Uterus (tissue), 4 donors: ENCODE measurements around the gene TIMM10. TPM values are rescaled to one million over a fixed set of nuclear protein-coding genes. Genes with fewer than 3 reads are reported as not detected.

Experiments used
- DNase-seq, 2 donors: peaks; one replicate each; pipeline ENCODE4 v3.0.0-alpha.2; 2019 to 2020
- H3K27ac ChIP-seq, 2 donors: fragments of 200-600 bp; sonication (generic); 1 replicate in 1 of 2; 2 replicates in 1 of 2; pipeline ENCODE4 v1.5.1; 2016 to 2018
- H3K27me3 ChIP-seq, 2 donors: fragments of 200-600 bp; sonication (generic); one replicate each; pipeline ENCODE4 v1.5.1; 2018 to 2019; ENCODE audit warnings: control low read depth in 1 of 2
- H3K36me3 ChIP-seq, 2 donors: fragments of 200-600 bp; sonication (generic); one replicate each; pipeline ENCODE4 v1.5.1; 2019; ENCODE audit warnings: control low read depth in 1 of 2
- H3K4me1 ChIP-seq, 2 donors: fragments of 200-600 bp; sonication (generic); one replicate each; pipeline ENCODE4 v1.5.1; 2018 to 2019; ENCODE audit warnings: control low read depth in 1 of 2
- H3K4me3 ChIP-seq, 2 donors: fragments of 200-600 bp; sonication (generic); 1 replicate in 1 of 2; 2 replicates in 1 of 2; pipeline ENCODE4 v1.5.1; 2018 to 2019; ENCODE audit warnings: mild to moderate bottlenecking in 1 of 2
- H3K9me3 ChIP-seq, 2 donors: fragments of 200-600 bp; sonication (generic); one replicate each; pipeline ENCODE4 v1.5.1; 2019; ENCODE audit warnings: control low read depth in 1 of 2
- POLR2A ChIP-seq, 2 donors: fragments of 450-650 bp; IDR thresholded peaks; one replicate each; pipeline ENCODE4 v1.6.1; 2016; ENCODE audit warnings: antibody characterized with exemption in 2 of 2, mild to moderate bottlenecking in 1 of 2, moderate library complexity in 1 of 2
- intact Hi-C: fragments of 100-400 bp; cut with DNase I; formaldehyde crosslinking; loops from one replicate; pipeline ENCODE4 v1.15.1; 2023; ENCODE audit warnings: low total_unique reads
- total RNA-seq, 4 donors: library from RNA; depleted of rRNA in 3 of 4; stranded (reverse); fragments of >200 nt in 3 of 4; gene quantifications; one replicate each; pipeline versions ENCODE4 v1.1.0 to v1.2.4, GENCODE V29; 2014 to 2023
- TF ChIP-seq, protein P1 (sequence below), 4 experiments: fragments of 200-600 bp in 2 of 4; fragments of 450-650 bp in 2 of 4; sonication (generic) in 2 of 4; IDR thresholded peaks; one replicate each; pipeline ENCODE4 v1.5.1; 2016 to 2019; ENCODE audit warnings: antibody characterized with exemption in 4 of 4, mild to moderate bottlenecking in 2 of 4, moderate library complexity in 1 of 4
- donor health status: DM: yes; HTN: yes; CAD: no.

TIMM10 gene
- total RNA-seq, 4 donors from 2014 or later: 7.7 to 47.4 (median 19.6) TPM

- Histone ChIP-seq H3K27me3 (no peaks in the 10 kb centered on the region), H3K4me3 (peak overlapping the region in 1 of 2 donors; percentile 63), H3K27ac (peak overlapping the region; percentile 84), H3K4me1 (no peaks in the 10 kb centered on the region), H3K36me3 (no peaks in the 10 kb centered on the region), H3K9me3 (no peaks in the 10 kb centered on the region)
- DNase-seq: no peak
- intact Hi-C loops: no loop called here
- no peak for TF ChIP-seq POLR2A (IDR thresholded peaks at IDR 0.05)
- TF ChIP-seq, protein P1, sequence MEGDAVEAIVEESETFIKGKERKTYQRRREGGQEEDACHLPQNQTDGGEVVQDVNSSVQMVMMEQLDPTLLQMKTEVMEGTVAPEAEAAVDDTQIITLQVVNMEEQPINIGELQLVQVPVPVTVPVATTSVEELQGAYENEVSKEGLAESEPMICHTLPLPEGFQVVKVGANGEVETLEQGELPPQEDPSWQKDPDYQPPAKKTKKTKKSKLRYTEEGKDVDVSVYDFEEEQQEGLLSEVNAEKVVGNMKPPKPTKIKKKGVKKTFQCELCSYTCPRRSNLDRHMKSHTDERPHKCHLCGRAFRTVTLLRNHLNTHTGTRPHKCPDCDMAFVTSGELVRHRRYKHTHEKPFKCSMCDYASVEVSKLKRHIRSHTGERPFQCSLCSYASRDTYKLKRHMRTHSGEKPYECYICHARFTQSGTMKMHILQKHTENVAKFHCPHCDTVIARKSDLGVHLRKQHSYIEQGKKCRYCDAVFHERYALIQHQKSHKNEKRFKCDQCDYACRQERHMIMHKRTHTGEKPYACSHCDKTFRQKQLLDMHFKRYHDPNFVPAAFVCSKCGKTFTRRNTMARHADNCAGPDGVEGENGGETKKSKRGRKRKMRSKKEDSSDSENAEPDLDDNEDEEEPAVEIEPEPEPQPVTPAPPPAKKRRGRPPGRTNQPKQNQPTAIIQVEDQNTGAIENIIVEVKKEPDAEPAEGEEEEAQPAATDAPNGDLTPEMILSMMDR (IDR thresholded peaks at IDR 0.05): no peak
Observed at GRCh38 chr11:57513452-57513795, 17.1 kb downstream of the TIMM10 start.

GRCh38 chr11:57512646-57513451 is 17.7 kb downstream of the TIMM10 start:
- intact Hi-C loops: no loop called here
- Histone ChIP-seq H3K27ac (peak overlapping the region; percentile 84), H3K9me3 (no peaks in the 10 kb centered on the region), H3K36me3 (no peaks in the 10 kb centered on the region), H3K4me1 (no peaks in the 10 kb centered on the region), H3K27me3 (no peaks in the 10 kb centered on the region), H3K4me3 (no peak overlapping the region)
- no peak for DNase-seq
- TF ChIP-seq, protein P1 (IDR thresholded peaks at IDR 0.05): no peak
- TF ChIP-seq POLR2A (IDR thresholded peaks at IDR 0.05): no peak

GRCh38 chr11:57511741-57512430 is 18.7 kb downstream of the TIMM10 start:
- no peak for DNase-seq
- intact Hi-C loops: no loop called here
- no peak overlapping the region for H3K27ac ChIP-seq
- no peaks in the 10 kb centered on the region for H3K27me3 ChIP-seq
- TF ChIP-seq, protein P1 (IDR thresholded peaks at IDR 0.05): no peak
- no peak for TF ChIP-seq POLR2A (IDR thresholded peaks at IDR 0.05)
- H3K4me3 ChIP-seq: no peak overlapping the region
- no peaks in the 10 kb centered on the region for H3K9me3 ChIP-seq
- no peaks in the 10 kb centered on the region for H3K36me3 ChIP-seq
- no peaks in the 10 kb centered on the region for H3K4me1 ChIP-seq

DNA sequence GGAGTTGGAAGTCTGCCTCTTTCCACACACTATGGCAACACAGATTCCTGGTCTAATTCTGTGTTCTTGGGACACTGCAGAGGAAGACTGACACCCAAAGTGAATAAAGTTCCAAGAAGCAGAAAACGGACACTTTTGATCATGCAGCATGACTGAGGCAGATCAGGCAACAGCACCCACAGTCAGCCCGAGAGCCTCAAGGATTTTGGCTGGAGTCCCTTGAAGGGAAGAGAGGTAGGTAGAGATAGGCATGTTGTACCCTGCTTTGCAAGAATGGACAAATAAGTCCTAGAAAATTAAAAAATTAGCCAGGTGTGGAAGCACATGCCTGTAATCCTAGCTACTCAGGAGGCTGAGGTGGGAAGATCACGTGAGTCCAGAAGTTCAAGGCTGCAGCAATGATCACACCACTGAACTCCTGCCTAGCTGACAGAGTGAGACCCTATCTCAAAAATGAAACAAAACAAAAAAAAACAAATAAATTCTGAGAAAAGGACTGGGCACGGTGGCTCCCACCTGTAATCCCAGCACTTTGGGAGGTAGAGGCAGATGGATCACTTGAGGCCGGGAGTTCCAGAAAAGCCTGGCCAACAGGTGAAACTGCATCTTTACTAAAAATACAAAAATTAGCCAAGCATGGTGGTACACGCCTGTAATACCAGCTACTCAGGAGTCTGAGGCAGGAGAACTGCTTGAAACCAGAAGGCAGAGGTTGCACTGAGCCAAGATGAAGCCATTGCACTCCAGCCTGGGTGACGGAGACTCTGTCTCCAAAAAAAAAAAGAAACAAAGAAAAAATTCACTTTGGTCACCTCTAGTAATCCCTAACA is 22.0 kb downstream of the TIMM10 start:
- H3K4me1 ChIP-seq: no peaks in the 10 kb centered on the region
- TF ChIP-seq, protein P1 (IDR thresholded peaks at IDR 0.05): no peak
- no peak for TF ChIP-seq POLR2A (IDR thresholded peaks at IDR 0.05)
- H3K9me3 ChIP-seq: no peaks in the 10 kb centered on the region
- H3K4me3 ChIP-seq: no peak overlapping the region
- no peak for DNase-seq
- no peaks in the 10 kb centered on the region for H3K36me3 ChIP-seq
- intact Hi-C loops: no loop called here
- no peaks in the 10 kb centered on the region for H3K27me3 ChIP-seq
- H3K27ac ChIP-seq: no peak overlapping the region
